Ascending aorta (tissue), 2 donors: Measurements from ENCODE around the gene ADIPOR2. TPM values are rescaled to one million over a fixed set of nuclear protein-coding genes. Genes with fewer than 3 reads are reported as not detected.
A peak's percentile ranks its signal among the peaks of the same experiment; 100 is the strongest.

Source experiments
- DNase-seq, 2 donors: peaks; one replicate each; pipeline ENCODE4 v3.0.0-alpha.2; 2019; ENCODE audit warnings: low spot score in 2 of 2
- H3K27ac ChIP-seq, 2 donors: fragments of 200-600 bp; sonication (generic); one replicate each; pipeline ENCODE4 v1.5.1; 2016 to 2017; ENCODE audit warnings: mild to moderate bottlenecking in 1 of 2
- H3K27me3 ChIP-seq: fragments of 200-600 bp; sonication (generic); one replicate; pipeline ENCODE4 v1.5.1; 2017
- H3K36me3 ChIP-seq, 2 donors: fragments of 200-600 bp; sonication (generic); one replicate each; pipeline ENCODE4 v1.5.1; 2016
- H3K4me1 ChIP-seq, 2 donors: fragments of 200-600 bp; sonication (generic); one replicate each; pipeline ENCODE4 v1.5.1; 2016 to 2017; ENCODE audit warnings: mild to moderate bottlenecking in 1 of 2
- H3K4me3 ChIP-seq, 2 donors: fragments of 200-600 bp; sonication (generic); one replicate each; pipeline ENCODE4 v1.5.1; 2016 to 2017; ENCODE audit warnings: mild to moderate bottlenecking in 1 of 2
- H3K9me3 ChIP-seq, 2 donors: fragments of 200-600 bp; sonication (generic); one replicate each; pipeline ENCODE4 v1.5.1; 2016
- intact Hi-C: fragments of 100-400 bp; cut with DNase I; formaldehyde crosslinking; loops from one replicate; pipeline ENCODE4 v1.15.1; 2023
- total RNA-seq: library from RNA; depleted of rRNA; stranded (reverse); fragments of >200 nt; gene quantifications from one replicate; pipeline ENCODE4 v1.1.0, GENCODE V29; 2016
- TF ChIP-seq, protein P1 (sequence below), 3 experiments: fragments of 200-600 bp in 2 of 3; fragments of 450-650 bp in 1 of 3; sonication (generic) in 2 of 3; IDR thresholded peaks; one replicate each; pipeline ENCODE4 v1.5.1; 2016 to 2019; ENCODE audit warnings: antibody characterized with exemption in 3 of 3, mild to moderate bottlenecking in 1 of 3, moderate library complexity in 1 of 3

Gene ADIPOR2
- total RNA-seq, 1 donor from 2014 or later, result 25.7 TPM

DNA sequence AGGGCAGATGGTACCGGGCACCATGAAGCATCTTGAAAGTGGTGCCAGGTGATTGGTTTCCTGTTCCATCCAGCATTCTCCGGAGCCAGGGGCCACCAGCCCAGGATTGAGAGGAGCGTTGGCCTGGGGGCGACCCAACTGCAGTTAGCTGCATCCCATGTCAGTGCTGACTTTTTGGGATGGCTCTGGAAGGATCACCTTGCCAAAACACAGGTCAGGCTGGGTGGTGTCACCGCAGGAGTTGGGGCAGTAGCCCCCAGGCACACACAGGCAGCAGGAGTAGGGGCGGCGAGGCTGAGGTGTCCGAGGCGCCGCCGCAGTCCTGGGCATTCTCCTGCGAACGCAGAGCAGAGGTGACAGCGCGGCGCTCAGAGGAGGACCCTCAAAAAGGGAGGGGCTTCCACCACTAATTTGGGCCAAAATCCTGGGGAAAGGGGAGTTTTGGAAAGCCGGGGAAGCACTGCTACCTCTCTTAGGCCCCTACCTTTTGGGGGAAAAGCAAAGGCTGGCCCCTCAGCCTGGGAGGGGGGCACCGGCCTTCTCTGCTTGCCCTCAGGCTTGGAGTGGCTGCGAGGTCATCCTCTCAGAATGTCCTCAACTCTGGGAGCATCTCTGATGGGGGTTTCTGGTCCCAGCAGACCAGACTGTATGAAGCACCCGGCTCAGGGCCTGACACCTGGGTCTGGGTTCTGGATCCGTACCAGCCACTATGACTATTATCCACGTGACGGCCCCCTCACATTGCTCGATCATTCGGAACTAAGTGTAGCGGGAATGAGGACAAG lies 102.7 kb downstream of the ADIPOR2 start:
- Histone ChIP-seq H3K27ac (no peak overlapping the region), H3K4me3 (no peak overlapping the region), H3K27me3 (no peaks in the 10 kb centered on the region), H3K36me3 (no peaks in the 10 kb centered on the region), H3K9me3 (no peaks in the 10 kb centered on the region), H3K4me1 (peaks cover 6 to 13% of the 10 kb centered on the region in 2 donors)
- intact Hi-C loops, result no loop called here
- DNase-seq, result peak in 1 of 2 donors; percentile 55
- TF ChIP-seq, protein P1, sequence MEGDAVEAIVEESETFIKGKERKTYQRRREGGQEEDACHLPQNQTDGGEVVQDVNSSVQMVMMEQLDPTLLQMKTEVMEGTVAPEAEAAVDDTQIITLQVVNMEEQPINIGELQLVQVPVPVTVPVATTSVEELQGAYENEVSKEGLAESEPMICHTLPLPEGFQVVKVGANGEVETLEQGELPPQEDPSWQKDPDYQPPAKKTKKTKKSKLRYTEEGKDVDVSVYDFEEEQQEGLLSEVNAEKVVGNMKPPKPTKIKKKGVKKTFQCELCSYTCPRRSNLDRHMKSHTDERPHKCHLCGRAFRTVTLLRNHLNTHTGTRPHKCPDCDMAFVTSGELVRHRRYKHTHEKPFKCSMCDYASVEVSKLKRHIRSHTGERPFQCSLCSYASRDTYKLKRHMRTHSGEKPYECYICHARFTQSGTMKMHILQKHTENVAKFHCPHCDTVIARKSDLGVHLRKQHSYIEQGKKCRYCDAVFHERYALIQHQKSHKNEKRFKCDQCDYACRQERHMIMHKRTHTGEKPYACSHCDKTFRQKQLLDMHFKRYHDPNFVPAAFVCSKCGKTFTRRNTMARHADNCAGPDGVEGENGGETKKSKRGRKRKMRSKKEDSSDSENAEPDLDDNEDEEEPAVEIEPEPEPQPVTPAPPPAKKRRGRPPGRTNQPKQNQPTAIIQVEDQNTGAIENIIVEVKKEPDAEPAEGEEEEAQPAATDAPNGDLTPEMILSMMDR (IDR thresholded peaks at IDR 0.05), result no peak

- Histone ChIP-seq H3K4me3 (no peak overlapping the region), H3K27ac (no peak overlapping the region), H3K27me3 (no peaks in the 10 kb centered on the region), H3K9me3 (no peaks in the 10 kb centered on the region), H3K4me1 (peaks cover 6 to 13% of the 10 kb centered on the region in 2 donors), H3K36me3 (no peaks in the 10 kb centered on the region)
- TF ChIP-seq, protein P1 (IDR thresholded peaks at IDR 0.05), result no peak
- intact Hi-C loops, result no loop called here
- DNase-seq, result peak in 1 of 2 donors; percentile 60
Observed at GRCh38 chr12:1794440-1795090, 103.7 kb downstream of the ADIPOR2 start.

DNA sequence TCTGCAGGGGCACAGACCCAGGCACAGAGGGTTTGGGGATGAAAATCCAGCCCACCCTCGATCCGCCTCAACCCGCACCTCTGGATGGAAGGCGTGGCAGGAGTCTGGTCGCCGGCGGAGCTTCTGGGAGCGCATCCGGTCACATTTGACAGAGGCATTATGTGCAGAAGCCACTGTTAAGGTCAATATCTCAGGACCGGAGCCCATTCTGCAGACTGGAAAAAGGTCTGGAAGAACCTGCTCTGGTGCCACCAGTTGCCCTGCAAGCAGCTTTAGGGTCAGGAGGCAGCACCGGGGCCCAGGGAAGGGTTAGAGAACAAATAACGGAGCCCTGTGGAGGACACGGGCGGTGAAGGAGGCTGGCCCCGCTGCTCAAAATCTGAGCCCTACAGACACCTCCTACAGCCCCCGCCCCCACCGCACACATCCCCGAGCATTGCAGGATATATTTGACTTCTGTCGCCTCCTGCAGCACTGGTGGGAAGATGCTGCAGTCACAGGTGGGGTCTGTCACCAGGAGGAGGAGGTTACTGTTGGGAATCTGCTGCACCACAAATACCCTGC lies 104.4 kb downstream of the ADIPOR2 start:
- Histone ChIP-seq H3K27me3 (no peaks in the 10 kb centered on the region), H3K27ac (no peak overlapping the region), H3K4me3 (peak overlapping the region in 1 of 2 donors; percentile 81), H3K9me3 (no peaks in the 10 kb centered on the region), H3K36me3 (no peaks in the 10 kb centered on the region), H3K4me1 (peaks cover 6 to 13% of the 10 kb centered on the region in 2 donors)
- TF ChIP-seq, protein P1 (IDR thresholded peaks at IDR 0.05), result no peak
- DNase-seq, result peak in 1 of 2 donors; percentile 63
- intact Hi-C loops, result no loop called here

DNA sequence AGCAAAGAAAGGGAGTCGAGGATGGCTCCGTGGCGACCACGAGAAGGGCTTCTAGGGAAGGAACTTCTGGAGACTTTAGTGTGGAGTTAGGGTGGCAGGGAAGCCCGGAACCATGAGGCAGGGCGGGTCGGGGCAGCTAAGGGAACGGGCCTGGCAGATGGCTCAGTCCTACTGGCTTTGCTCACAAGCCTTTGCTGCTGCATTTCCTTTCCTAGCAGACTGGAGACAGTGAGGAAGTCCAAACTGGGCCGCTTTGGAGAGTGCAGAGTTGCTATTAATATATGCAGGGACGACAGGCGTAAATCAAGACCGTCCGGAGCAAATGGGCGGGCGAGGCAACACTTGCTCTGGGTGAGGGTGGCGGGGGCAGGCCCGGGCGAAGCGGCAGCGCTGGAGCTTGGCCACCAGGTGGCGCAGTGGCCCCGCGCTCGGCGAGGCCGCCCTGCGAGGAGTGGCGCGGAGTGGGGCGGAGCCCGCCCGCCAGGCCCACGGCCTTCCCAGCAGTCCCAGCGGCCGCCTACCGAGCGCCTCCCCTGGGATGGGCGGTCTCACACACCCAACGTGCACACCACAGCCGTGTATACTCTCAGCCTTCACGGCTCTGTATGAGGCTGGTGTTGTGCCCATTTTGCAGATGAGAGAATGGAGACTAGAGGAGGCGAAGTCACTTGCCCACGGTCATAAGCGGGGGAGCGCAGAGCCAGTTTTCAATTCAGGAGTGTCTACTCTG lies 105.1 kb downstream of the ADIPOR2 start:
- TF ChIP-seq, protein P1 (IDR thresholded peaks at IDR 0.05), result peak; percentile 77 to 100 (median 90)
- no peaks in the 10 kb centered on the region for H3K9me3 ChIP-seq
- DNase-seq, result peak; percentile 72 to 96
- peak overlapping the region; percentile 73 to 81 for H3K4me3 ChIP-seq
- H3K27me3 ChIP-seq, result no peaks in the 10 kb centered on the region
- H3K4me1 ChIP-seq, result peaks cover 6 to 13% of the 10 kb centered on the region in 2 donors
- peak overlapping the region; percentile 56 to 81 for H3K27ac ChIP-seq
- H3K36me3 ChIP-seq, result no peaks in the 10 kb centered on the region
- intact Hi-C loops, result loop anchor here (1.0 to 2.0 kb wide), 5 partner anchors 140 to 785 kb away; no protein-coding TSS in a partner anchor

- Histone ChIP-seq H3K36me3 (no peaks in the 10 kb centered on the region), H3K4me1 (peaks cover 6 to 13% of the 10 kb centered on the region in 2 donors), H3K9me3 (no peaks in the 10 kb centered on the region), H3K27ac (peak overlapping the region; percentile 56 to 81), H3K27me3 (no peaks in the 10 kb centered on the region), H3K4me3 (peak overlapping the region; percentile 73 to 81)
- TF ChIP-seq, protein P1 (IDR thresholded peaks at IDR 0.05), result no peak
- peak in 1 of 2 donors; percentile 73 for DNase-seq
- intact Hi-C loops, result loop anchor here (1.0 to 2.0 kb wide), 5 partner anchors 140 to 784 kb away; no protein-coding TSS in a partner anchor
Observed at GRCh38 chr12:1796515-1797010, 105.7 kb downstream of the ADIPOR2 start.
